ENCODE measurements around the gene PPP2R5D. TPM values are rescaled to one million over a fixed set of nuclear protein-coding genes. Genes with fewer than 3 reads are reported as not detected.

PPP2R5D gene
- total and polyA plus RNA-seq, 2 of the 4 experiments (the other 2 are of a cell fraction) = 55.6 to 68.8 TPM

DNA sequence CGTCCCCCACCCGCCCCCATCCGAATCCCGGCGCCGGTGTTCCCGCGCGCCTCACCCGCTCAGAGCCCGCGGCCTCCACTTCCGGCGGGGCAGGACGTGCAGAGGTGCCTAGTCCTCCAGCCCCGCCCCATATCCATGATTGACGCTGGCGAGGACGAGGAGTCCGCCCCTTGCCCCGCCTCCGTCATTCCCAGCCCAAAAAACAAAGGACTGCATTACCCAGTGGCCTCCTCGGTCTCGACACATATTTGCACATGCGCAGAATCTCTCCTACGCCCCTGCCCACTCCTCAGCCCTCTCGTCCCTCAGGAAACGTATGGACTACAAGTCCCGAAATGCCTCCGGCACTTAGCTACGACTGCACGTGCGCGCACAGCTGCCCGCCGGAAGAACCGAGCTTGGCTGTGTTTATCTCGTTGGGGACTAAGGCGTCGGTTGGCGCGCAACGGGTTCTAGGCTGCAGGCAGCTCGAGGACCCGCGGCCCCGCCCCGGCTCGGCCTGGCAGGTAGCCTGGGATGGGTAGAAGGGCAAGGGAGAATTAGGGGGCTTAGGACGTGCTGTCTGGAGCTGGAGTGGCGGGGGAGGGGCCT lies 29.6 kb downstream of the PPP2R5D start, which contains the start of the genes KLHDC3 and MEA1:
KLHDC3 (plus strand) TSS at position 407 of the 591 bp plus-strand sequence. CDS start 2,944 bp downstream, outside the sequence.
MEA1 (minus strand) TSS at position 104 of the 591 bp plus-strand sequence. CDS start 133 bp downstream, outside the sequence.
- Histone ChIP-seq H3K9ac (ENCODE audit: low read depth, low read length) (peak within 1 kb of the TSS; percentile 96), H3K9me3 (ENCODE audit: control insufficient read depth, insufficient read depth, low read length) (no peaks in the 10 kb centered on the region), H2BK20ac (ENCODE audit: low read depth, low read length) (no peak within 1 kb of the TSS), H3K27ac (ENCODE audit: insufficient read depth, low read length) (peak within 1 kb of the TSS; percentile 88), H3K56ac (ENCODE audit: extremely low read depth, insufficient read depth, low read length) (peak within 1 kb of the TSS; percentile 88), H2AFZ (replicated peaks; ENCODE audit: low read length, poor library complexity) (peak within 1 kb of the TSS; percentile 94), H3K36me3 (ENCODE audit: control insufficient read depth, insufficient read depth, low read length) (peaks cover 43% of the 10 kb centered on the region), H3K23ac (ENCODE audit: low read depth, low read length) (peak within 1 kb of the TSS; percentile 89), H3K14ac (replicated peaks; ENCODE audit: low read depth, low read length) (peak within 1 kb of the TSS; percentile 96), H3K4me2 (ENCODE audit: low read depth, low read length) (peak within 1 kb of the TSS; percentile 97), H3K79me1 (ENCODE audit: low read depth in 1 of 2, low read length in 2 of 2) (peaks cover 6 to 69% of the 10 kb centered on the region in 2 experiments; a peak in 2 of 4 replicates), H2BK5ac (ENCODE audit: low read depth, low read length, poor library complexity, severe bottlenecking) (peak within 1 kb of the TSS; percentile 83), H4K5ac (ENCODE audit: low read depth, low read length) (peak within 1 kb of the TSS; percentile 77), H4K8ac (ENCODE audit: low read depth in 2 of 2, low read length in 2 of 2) (peak within 1 kb of the TSS; percentile 78 to 95), H4K91ac (ENCODE audit: insufficient read depth, low read depth, low read length) (peak within 1 kb of the TSS; percentile 95), H2BK120ac (ENCODE audit: low read depth, low read length) (peak within 1 kb of the TSS; percentile 18; the same call in 1 of the 2 replicates), H3K18ac (ENCODE audit: low read depth, low read length) (peak within 1 kb of the TSS; percentile 31), H3K27me3 (ENCODE audit: control insufficient read depth, insufficient read depth, low read length) (no peaks in the 10 kb centered on the region), H2AK5ac (ENCODE audit: low read depth, low read length) (peak within 1 kb of the TSS; percentile 98), H2BK15ac (ENCODE audit: low read depth, low read length) (no peak within 1 kb of the TSS; the same call in 2 of the 3 replicates), H3K4me3 (ENCODE audit: insufficient read depth, low read depth, low read length) (peak within 1 kb of the TSS; percentile 84), H3K4me1 (ENCODE audit: control insufficient read depth, insufficient read depth, low read length) (peaks cover 8% of the 10 kb centered on the region), H3K9me1 (ENCODE audit: insufficient read depth, low read length) (peaks cover 3% of the 10 kb centered on the region), H4K20me1 (ENCODE audit: insufficient read depth, low read length) (no peaks in the 10 kb centered on the region; the same call in 1 of the 2 replicates), H3K4ac (ENCODE audit: low read depth, low read length) (peak within 1 kb of the TSS; percentile 93), H2AK9ac (replicated peaks; ENCODE audit: low read depth, low read length, poor library complexity) (peak within 1 kb of the TSS; percentile 99)
- ATAC-seq (ENCODE audit: low read depth) = peak; percentile 97
- no TSS peak for BruUV-seq (replicated peaks)
- POLR2A ChIA-PET (ENCODE audit: unreplicated experiment) = interaction anchor here (0.5 to 1.2 kb wide), 3 partner anchors 9 to 161 kb away, joined by 3 to 4 read pairs (median 3); no protein-coding TSS in a partner anchor
- CTCF ChIA-PET = interaction anchor here (1.1 kb wide), 1 partner anchor 17 kb away, joined by 3 read pairs; no protein-coding TSS in a partner anchor
- peak; percentile 76; the same call in 1 of the 2 replicates for TF ChIP-seq MAZ (IDR thresholded peaks at IDR 0.05; ENCODE audit: borderline replicate concordance, low read depth, low read length)
- no peak for TF ChIP-seq FOS (IDR thresholded peaks at IDR 0.05; ENCODE audit: low read depth, low read length)
- TF ChIP-seq, protein P1, sequence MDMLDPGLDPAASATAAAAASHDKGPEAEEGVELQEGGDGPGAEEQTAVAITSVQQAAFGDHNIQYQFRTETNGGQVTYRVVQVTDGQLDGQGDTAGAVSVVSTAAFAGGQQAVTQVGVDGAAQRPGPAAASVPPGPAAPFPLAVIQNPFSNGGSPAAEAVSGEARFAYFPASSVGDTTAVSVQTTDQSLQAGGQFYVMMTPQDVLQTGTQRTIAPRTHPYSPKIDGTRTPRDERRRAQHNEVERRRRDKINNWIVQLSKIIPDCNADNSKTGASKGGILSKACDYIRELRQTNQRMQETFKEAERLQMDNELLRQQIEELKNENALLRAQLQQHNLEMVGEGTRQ (IDR thresholded peaks at IDR 0.05; ENCODE audit: low read depth, low read length) = peak; percentile 86
- TF ChIP-seq MXI1 (IDR thresholded peaks at IDR 0.05; ENCODE audit: borderline replicate concordance, low read depth, low read length) = peak; percentile 98
- TF ChIP-seq, protein P2, sequence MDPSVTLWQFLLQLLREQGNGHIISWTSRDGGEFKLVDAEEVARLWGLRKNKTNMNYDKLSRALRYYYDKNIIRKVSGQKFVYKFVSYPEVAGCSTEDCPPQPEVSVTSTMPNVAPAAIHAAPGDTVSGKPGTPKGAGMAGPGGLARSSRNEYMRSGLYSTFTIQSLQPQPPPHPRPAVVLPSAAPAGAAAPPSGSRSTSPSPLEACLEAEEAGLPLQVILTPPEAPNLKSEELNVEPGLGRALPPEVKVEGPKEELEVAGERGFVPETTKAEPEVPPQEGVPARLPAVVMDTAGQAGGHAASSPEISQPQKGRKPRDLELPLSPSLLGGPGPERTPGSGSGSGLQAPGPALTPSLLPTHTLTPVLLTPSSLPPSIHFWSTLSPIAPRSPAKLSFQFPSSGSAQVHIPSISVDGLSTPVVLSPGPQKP (IDR thresholded peaks at IDR 0.05; ENCODE audit: borderline replicate concordance, low read depth, low read length) = no peak
- TF ChIP-seq POLR2A (IDR thresholded peaks at IDR 0.05; ENCODE audit: low read depth, low read length) = 0 out of 2 replicates have a peak, but pooled peaks have one; percentile 40
- peak; percentile 99 for TF ChIP-seq BHLHE40 (IDR thresholded peaks at IDR 0.05; ENCODE audit: low read depth, low read length)
- no peak for TF ChIP-seq CHD1 (IDR thresholded peaks at IDR 0.05; ENCODE audit: low read depth, low read length)
- WGBS, 2 experiments (ENCODE audit: extremely low coverage in 2 of 2, insufficient read length in 1 of 2) = 0% methylated on average over 20 of the region's 51 CpGs; no CpG with 5 or more reads in 1 of the 2 experiments
- peak; percentile 100 for DNase-seq
- dilution Hi-C loops (cut with HindIII; ENCODE audit: low sequenced_read_pairs, unreplicated experiment) = no loop called here
- in situ Hi-C loops (cut with MboI; ENCODE audit: low sequenced_read_pairs) = no loop called here
- intact Hi-C loops (cut with micrococcal nuclease) = loop anchor here (2.0 kb wide), 2 partner anchors 113 to 129 kb away; no protein-coding TSS in a partner anchor

Measured in IMR-90 (cell line).